ENCODE data around the gene MEGF11.

- TF ChIP-seq POLR2A (IDR thresholded peaks at IDR 0.05): no peak
- TF ChIP-seq CTCF (IDR thresholded peaks at IDR 0.05): no peak
Observed at GRCh38 chr15:65907661-65908060, 345.9 kb downstream of the MEGF11 start.
